CD4-positive, alpha-beta T cell (primary cell): ENCODE measurements around the gene PLCL2. TPM values are rescaled to one million over a fixed set of nuclear protein-coding genes. Genes with fewer than 3 reads are reported as not detected.

Experiments used
- ATAC-seq: fragments of 200-7000 bp; cut with Tn5 transposase; one replicate; pipeline ENCODE4 v1.10.0; 2022; ENCODE audit warnings: mild to moderate bottlenecking; ENCODE audit not compliant: poor library complexity
- CTCF ChIA-PET: fragments of 350-600 bp; sonication (Branson Sonifier 250); formaldehyde crosslinking; loops from one replicate; lab custom pipeline; 2021; ENCODE audit warnings: antibody characterized with exemption, inconsistent platforms; lab: Charles Lee
- POLR2A ChIA-PET: fragments of 350-600 bp; sonication (Branson Sonifier 250); formaldehyde crosslinking; loops from one replicate; lab custom pipeline; 2021; ENCODE audit warnings: antibody characterized with exemption, inconsistent platforms; lab: Charles Lee
- DNase-seq, 14 experiments: peaks; one replicate each; pipeline ENCODE4 v3.0.0-alpha.2; 2013 to 2020; ENCODE audit warnings: mixed read lengths in 2 of 14
- H3K27ac ChIP-seq, 2 donors: one replicate each; pipeline versions ENCODE4 v1.5.1 to v1.7.0; 2013; ENCODE audit warnings: low read length in 2 of 2, low read depth in 1 of 2, mild to moderate bottlenecking in 1 of 2
- H3K27me3 ChIP-seq, 2 experiments: 1 replicate in 1 of 2; 2 replicates in 1 of 2; pipeline versions ENCODE4 v1.6.1 to v1.7.0; 2013; ENCODE audit warnings: low read length in 2 of 2, control low read depth in 1 of 2, mild to moderate bottlenecking in 1 of 2, moderate library complexity in 1 of 2; ENCODE audit not compliant: insufficient read depth in 2 of 2, control insufficient read depth in 1 of 2
- H3K36me3 ChIP-seq: one replicate; pipeline ENCODE4 v1.6.1; 2013; ENCODE audit warnings: low read length, control low read depth; ENCODE audit not compliant: insufficient read depth
- H3K4me1 ChIP-seq: one replicate; pipeline ENCODE4 v1.6.1; 2013; ENCODE audit warnings: low read length, control low read depth; ENCODE audit not compliant: insufficient read depth
- H3K4me3 ChIP-seq: one replicate; pipeline ENCODE4 v1.5.1; 2013; ENCODE audit warnings: mild to moderate bottlenecking, low read length, moderate library complexity
- H3K9me3 ChIP-seq, 2 experiments: 1 replicate in 1 of 2; 2 replicates in 1 of 2; pipeline versions ENCODE4 v1.6.1 to v1.7.0; 2013; ENCODE audit warnings: low read length in 2 of 2, mild to moderate bottlenecking in 2 of 2, control low read depth in 1 of 2, moderate library complexity in 1 of 2; ENCODE audit not compliant: control insufficient read depth in 1 of 2, insufficient read depth in 1 of 2
- H3K27ac Mint-ChIP-seq: one replicate; pipeline ENCODE4 v1.8.0; 2020; ENCODE audit warnings: mixed read lengths
- H3K27me3 Mint-ChIP-seq: one replicate; pipeline ENCODE4 v1.8.0; 2021; ENCODE audit warnings: mixed read lengths
- H3K36me3 Mint-ChIP-seq: one replicate; pipeline ENCODE4 v1.8.0; 2021; ENCODE audit warnings: low read depth, mixed read lengths
- H3K4me1 Mint-ChIP-seq: one replicate; pipeline ENCODE4 v1.8.0; 2021; ENCODE audit warnings: low read depth, mixed read lengths
- H3K4me3 Mint-ChIP-seq: one replicate; pipeline ENCODE4 v1.8.0; 2020; ENCODE audit warnings: mild to moderate bottlenecking, mixed read lengths
- H3K9me3 Mint-ChIP-seq: one replicate; pipeline ENCODE4 v1.8.0; 2020; ENCODE audit warnings: mixed read lengths
- CTCF ChIP-seq: fragments of 200-600 bp; IDR thresholded peaks from one replicate; pipeline ENCODE4 v1.8.0; 2022; ENCODE audit warnings: antibody characterized with exemption, mild to moderate bottlenecking
- intact Hi-C, 2 experiments: fragments of 100-400 bp; cut with DNase I in 1 of 2; cut with micrococcal nuclease in 1 of 2; formaldehyde crosslinking; loops; one replicate each; pipeline versions ENCODE4 v1.15.1 to v1.9.0; 2023 to 2025; cut with DNase I, micrococcal nuclease
- total RNA-seq, 174 experiments: library from RNA in 2 of 174; stranded (reverse) in 2 of 174; gene quantifications; one replicate each; pipeline ENCODE4 v1.2.3 and lab custom pipeline; 2021 to 2026

PLCL2 gene
- total RNA-seq, 2 experiments from 2014 or later, result 35.1 to 36.3 TPM

GRCh38 chr3:16985608-16986007 is 100.9 kb downstream of the PLCL2 start:
- Mint-ChIP-seq H3K27me3 (no peaks in the 10 kb centered on the region), H3K27ac (no peak overlapping the region), H3K4me1 (peaks cover 76% of the 10 kb centered on the region), H3K36me3 (peaks cover 7% of the 10 kb centered on the region), H3K9me3 (no peaks in the 10 kb centered on the region), H3K4me3 (no peak overlapping the region)
- Histone ChIP-seq H3K4me3 (no peak overlapping the region), H3K4me1 (peaks cover 4% of the 10 kb centered on the region), H3K27me3 (no peaks in the 10 kb centered on the region), H3K27ac (no peak overlapping the region), H3K36me3 (no peaks in the 10 kb centered on the region), H3K9me3 (no peaks in the 10 kb centered on the region)
- TF ChIP-seq CTCF, result no peak
- DNase-seq, result no peak
- no peak for ATAC-seq
- ChIA-PET POLR2A (no interaction called here), CTCF (interaction anchor here (1.1 kb wide), 1 partner anchor 41 kb away, joined by 3 read pairs; no protein-coding TSS in a partner anchor)
- intact Hi-C loops, result no loop called here

- H3K4me3 Mint-ChIP-seq, result no peak overlapping the region
- no peak for TF ChIP-seq CTCF
- no peaks in the 10 kb centered on the region for H3K9me3 Mint-ChIP-seq
- peaks cover 75% of the 10 kb centered on the region for H3K4me1 Mint-ChIP-seq
- H3K4me1 ChIP-seq, result peaks cover 14% of the 10 kb centered on the region
- no peaks in the 10 kb centered on the region for H3K27me3 ChIP-seq
- no peaks in the 10 kb centered on the region for H3K27me3 Mint-ChIP-seq
- no peaks in the 10 kb centered on the region for H3K36me3 ChIP-seq
- intact Hi-C loops, result no loop called here
- DNase-seq (no peak), ATAC-seq (no peak)
- H3K27ac Mint-ChIP-seq, result no peak overlapping the region
- POLR2A ChIA-PET, result no interaction called here
- H3K4me3 ChIP-seq, result no peak overlapping the region
- no peak overlapping the region for H3K27ac ChIP-seq
- CTCF ChIA-PET, result interaction anchor here (1.2 kb wide), 1 partner anchor 11 kb away, joined by 3 read pairs; no protein-coding TSS in a partner anchor
- no peaks in the 10 kb centered on the region for H3K9me3 ChIP-seq
- peaks cover 7% of the 10 kb centered on the region for H3K36me3 Mint-ChIP-seq
Measured at GRCh38 chr3:16987141-16987540, 102.4 kb downstream of the PLCL2 start.

- TF ChIP-seq CTCF, result no peak
- intact Hi-C loops, result no loop called here
- no peak overlapping the region for H3K4me3 Mint-ChIP-seq
- ChIA-PET POLR2A (no interaction called here), CTCF (no interaction called here)
- no peak overlapping the region for H3K27ac ChIP-seq
- no peaks in the 10 kb centered on the region for H3K27me3 ChIP-seq
- H3K36me3 ChIP-seq, result no peaks in the 10 kb centered on the region
- peaks cover 6% of the 10 kb centered on the region for H3K36me3 Mint-ChIP-seq
- H3K4me3 ChIP-seq, result no peak overlapping the region
- H3K4me1 ChIP-seq, result peaks cover 32% of the 10 kb centered on the region
- H3K9me3 Mint-ChIP-seq, result no peaks in the 10 kb centered on the region
- peaks cover 92% of the 10 kb centered on the region for H3K4me1 Mint-ChIP-seq
- ATAC-seq (no peak), DNase-seq (no peak)
- H3K9me3 ChIP-seq, result no peaks in the 10 kb centered on the region
- H3K27ac Mint-ChIP-seq, result no peak overlapping the region
- H3K27me3 Mint-ChIP-seq, result no peaks in the 10 kb centered on the region
Measured at GRCh38 chr3:16990163-16990562, 105.4 kb downstream of the PLCL2 start.
